H9 (cell line): ENCODE data around the gene KLK6. TPM values are rescaled to one million over a fixed set of nuclear protein-coding genes. Genes with fewer than 3 reads are reported as not detected.

ENCODE experiments used
- DNase-seq: peaks from one replicate; pipeline ENCODE4 v3.0.0-alpha.2; 2017
- H2AFZ ChIP-seq: one replicate; pipeline ENCODE4 v1.6.1; 2013; ENCODE audit warnings: mild to moderate bottlenecking, low read length, control low read depth, moderate library complexity
- H2AK5ac ChIP-seq: 2 replicates; pipeline ENCODE4 v1.6.1; 2013; ENCODE audit warnings: low read length, control low read depth, mixed read lengths; ENCODE audit not compliant: insufficient read length
- H2BK120ac ChIP-seq: one replicate; pipeline ENCODE4 v1.6.1; 2013; ENCODE audit warnings: low read depth, mild to moderate bottlenecking, low read length, control low read depth, inconsistent platforms; ENCODE audit not compliant: poor library complexity, severe bottlenecking
- H2BK12ac ChIP-seq: 2 replicates; pipeline ENCODE4 v1.6.1; 2013; ENCODE audit warnings: low read length, control low read depth, mixed read lengths, low read depth; ENCODE audit not compliant: insufficient read length
- H2BK15ac ChIP-seq: 2 replicates; pipeline ENCODE4 v1.6.1; 2013; ENCODE audit warnings: low read depth, low read length, control low read depth
- H2BK20ac ChIP-seq: one replicate; pipeline ENCODE4 v1.6.1; 2013; ENCODE audit warnings: low read depth, mild to moderate bottlenecking, low read length, control low read depth, inconsistent platforms; ENCODE audit not compliant: poor library complexity, severe bottlenecking
- H2BK5ac ChIP-seq: 2 replicates; pipeline ENCODE4 v1.6.1; 2013; ENCODE audit warnings: low read length, control low read depth, mixed read lengths; ENCODE audit not compliant: insufficient read length
- H3K14ac ChIP-seq: 2 replicates; pipeline ENCODE4 v1.6.1; 2013; ENCODE audit warnings: low read length, control low read depth; ENCODE audit not compliant: insufficient read depth
- H3K18ac ChIP-seq: 2 replicates; pipeline ENCODE4 v1.6.1; 2013; ENCODE audit warnings: low read depth, mild to moderate bottlenecking, mixed read lengths, low read length, control low read depth; ENCODE audit not compliant: insufficient read length
- H3K23ac ChIP-seq: 2 replicates; pipeline ENCODE4 v1.6.1; 2013; ENCODE audit warnings: low read length, control low read depth, mixed read lengths, low read depth; ENCODE audit not compliant: insufficient read length
- H3K23me2 ChIP-seq: 2 replicates; pipeline ENCODE4 v1.6.1; 2013; ENCODE audit warnings: low read depth, mild to moderate bottlenecking, mixed read lengths, low read length, control low read depth; ENCODE audit not compliant: insufficient read length, poor library complexity, severe bottlenecking
- H3K27ac ChIP-seq: 2 replicates; pipeline ENCODE4 v1.5.1; 2013; ENCODE audit warnings: low read length, control low read depth, mixed read lengths, low read depth; ENCODE audit not compliant: insufficient read length
- H3K27me3 ChIP-seq: 2 replicates; pipeline ENCODE4 v1.6.1; 2013; ENCODE audit warnings: low read length, control low read depth, inconsistent platforms; ENCODE audit not compliant: insufficient read depth
- H3K4ac ChIP-seq: 2 replicates; pipeline ENCODE4 v1.6.1; 2013; ENCODE audit warnings: low read depth, mild to moderate bottlenecking, control low read depth, inconsistent platforms, low read length, moderate library complexity
- H3K4me1 ChIP-seq: 2 replicates; pipeline ENCODE4 v1.6.1; 2013; ENCODE audit warnings: low read length, control low read depth, inconsistent platforms; ENCODE audit not compliant: insufficient read depth
- H3K4me2 ChIP-seq: 2 replicates; pipeline ENCODE4 v1.6.1; 2013; ENCODE audit warnings: low read length, control low read depth, mixed read lengths; ENCODE audit not compliant: insufficient read length, insufficient read depth
- H3K56ac ChIP-seq: 2 replicates; pipeline ENCODE4 v1.6.1; 2013; ENCODE audit warnings: low read depth, mild to moderate bottlenecking, mixed read lengths, low read length, control low read depth; ENCODE audit not compliant: insufficient read length
- H3K79me1 ChIP-seq: 2 replicates; pipeline ENCODE4 v1.6.1; 2013; ENCODE audit warnings: low read depth, mild to moderate bottlenecking, moderate library complexity, low read length, control low read depth, inconsistent platforms; ENCODE audit not compliant: insufficient read depth, poor library complexity, severe bottlenecking
- H3K79me2 ChIP-seq: 2 replicates; pipeline ENCODE4 v1.6.1; 2013; ENCODE audit warnings: low read length, control low read depth, inconsistent platforms; ENCODE audit not compliant: insufficient read depth
- H3K9ac ChIP-seq: 2 replicates; pipeline ENCODE4 v1.6.1; 2013; ENCODE audit warnings: low read length, control low read depth, mixed read lengths; ENCODE audit not compliant: insufficient read length; ENCODE audit errors: extremely low read depth
- H3K9me3 ChIP-seq: one replicate; pipeline ENCODE4 v1.6.1; 2013; ENCODE audit warnings: low read depth, low read length, inconsistent platforms; ENCODE audit not compliant: control insufficient read depth
- H3T11ph ChIP-seq: one replicate; pipeline ENCODE4 v1.6.1; 2013; ENCODE audit warnings: mild to moderate bottlenecking, low read length, control low read depth, inconsistent platforms
- H4K20me1 ChIP-seq: one replicate; pipeline ENCODE4 v1.6.1; 2013; ENCODE audit not compliant: control insufficient read depth, insufficient read length, insufficient read depth
- H4K5ac ChIP-seq: 2 replicates; pipeline ENCODE4 v1.6.1; 2013; ENCODE audit warnings: low read depth, mild to moderate bottlenecking, mixed read lengths, low read length, control low read depth; ENCODE audit not compliant: insufficient read length
- H4K8ac ChIP-seq: replicated peaks from 2 replicates; pipeline ENCODE4 v1.6.1; 2013; ENCODE audit warnings: low read length, control low read depth, mixed read lengths, low read depth; ENCODE audit not compliant: insufficient read length
- H4K91ac ChIP-seq: 2 replicates; pipeline ENCODE4 v1.6.1; 2013; ENCODE audit warnings: low read depth, mild to moderate bottlenecking, moderate library complexity, mixed read lengths, low read length, control low read depth; ENCODE audit not compliant: insufficient read length
- H3K27ac Mint-ChIP-seq, 3 experiments: 2 replicates in 2 of 3; 3 replicates in 1 of 3; pipeline ENCODE4 v1.8.0; 2020 to 2021; ENCODE audit warnings: mixed read lengths in 3 of 3, mild to moderate bottlenecking in 1 of 3, moderate library complexity in 1 of 3
- H3K27me3 Mint-ChIP-seq: 2 replicates; pipeline ENCODE4 v1.8.0; 2021; ENCODE audit warnings: low read depth, mild to moderate bottlenecking, moderate library complexity, mixed read lengths
- H3K36me3 Mint-ChIP-seq, 3 experiments: 2 replicates in 2 of 3; 3 replicates in 1 of 3; pipeline ENCODE4 v1.8.0; 2020 to 2021; ENCODE audit warnings: low read depth in 3 of 3, mixed read lengths in 3 of 3; ENCODE audit not compliant: insufficient read depth in 1 of 3
- H3K4me1 Mint-ChIP-seq, 2 experiments: 2 replicates each; pipeline ENCODE4 v1.8.0; 2020; ENCODE audit warnings: mixed read lengths in 2 of 2
- H3K4me3 Mint-ChIP-seq, 2 experiments: 2 replicates in 1 of 2; 3 replicates in 1 of 2; pipeline ENCODE4 v1.8.0; 2020 to 2021; ENCODE audit warnings: mild to moderate bottlenecking in 2 of 2, mixed read lengths in 2 of 2, moderate library complexity in 1 of 2
- H3K9me3 Mint-ChIP-seq, 2 experiments: 2 replicates in 1 of 2; 3 replicates in 1 of 2; pipeline ENCODE4 v1.8.0; 2020; ENCODE audit warnings: mild to moderate bottlenecking in 2 of 2, mixed read lengths in 2 of 2, moderate library complexity in 1 of 2
- WGBS: extraction: QIAGEN DNeasy Blood & Tissue Kit; methylation state at CpG from one replicate; pipeline ENCODE4 v1.1.7; 2013; ENCODE audit warnings: missing lambda C conversion rate, low lambda C conversion rate, mixed read lengths; ENCODE audit not compliant: insufficient read length; ENCODE audit errors: extremely low coverage; 5-methylcytosine and 5-hydroxymethylcytosine counted together
- total RNA-seq: library from RNA; stranded (reverse); gene quantifications from 2 replicates; pipeline ENCODE4 v1.2.1, GENCODE V29; 2021
- TF ChIP-seq, protein P1 (sequence below): fragments of 200-600 bp; sonication (generic); conservative IDR thresholded peaks from 3 replicates; pipeline ENCODE4 v1.8.0; 2021; ENCODE audit warnings: antibody characterized with exemption, mild to moderate bottlenecking

KLK6 gene
- total RNA-seq, 1 experiment from 2014 or later = 2.6 TPM

DNA sequence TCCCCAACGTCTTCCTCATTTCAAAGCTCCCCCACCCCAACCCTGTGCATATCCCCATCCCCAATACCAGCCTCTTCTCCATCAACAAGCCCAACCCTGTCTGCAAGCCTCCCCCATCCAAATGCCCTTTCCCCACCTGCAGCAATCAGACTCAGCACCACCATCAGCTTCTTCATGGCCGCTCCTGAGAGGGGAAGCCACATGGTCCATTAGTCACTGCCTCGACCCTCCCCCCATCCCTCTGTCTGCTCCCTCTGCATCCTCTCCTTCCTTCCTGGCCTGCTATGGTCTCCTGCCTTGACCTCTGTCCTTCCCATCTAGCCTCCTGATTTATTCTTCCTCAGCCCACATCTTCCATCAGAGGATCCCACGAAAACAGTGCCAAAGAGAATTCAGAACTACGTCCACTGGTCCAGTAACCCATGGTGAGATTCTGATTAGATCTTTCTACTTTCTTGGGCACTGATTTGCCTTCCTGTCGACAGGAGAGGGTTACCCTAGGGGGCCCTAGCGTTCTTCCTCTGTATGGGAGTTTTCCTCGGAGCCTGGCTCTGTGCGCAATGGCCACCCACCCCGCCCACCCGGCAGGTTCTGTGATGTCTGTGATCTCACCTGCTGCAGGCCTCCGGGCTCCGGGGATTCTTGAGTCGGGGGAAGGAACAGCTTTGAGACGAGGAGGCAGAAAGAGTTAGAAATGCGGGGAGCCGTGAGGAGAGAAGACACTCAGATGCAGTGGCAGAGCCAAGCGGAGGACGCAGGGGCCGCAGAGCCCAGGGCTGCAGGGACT, 1.3 kb downstream of the KLK6 start:
- no peak overlapping the region for H4K91ac ChIP-seq
- H3K4me3 Mint-ChIP-seq = no peak overlapping the region
- H2BK15ac ChIP-seq = no peak overlapping the region
- no peaks in the 10 kb centered on the region for H4K20me1 ChIP-seq
- no peak overlapping the region for H3K27ac Mint-ChIP-seq
- H2BK5ac ChIP-seq = no peak overlapping the region
- H3K4me1 Mint-ChIP-seq = peaks cover 12 to 35% of the 10 kb centered on the region in 2 experiments
- peak; percentile 44 for DNase-seq
- no peak overlapping the region for H3K4ac ChIP-seq
- TF ChIP-seq, protein P1, sequence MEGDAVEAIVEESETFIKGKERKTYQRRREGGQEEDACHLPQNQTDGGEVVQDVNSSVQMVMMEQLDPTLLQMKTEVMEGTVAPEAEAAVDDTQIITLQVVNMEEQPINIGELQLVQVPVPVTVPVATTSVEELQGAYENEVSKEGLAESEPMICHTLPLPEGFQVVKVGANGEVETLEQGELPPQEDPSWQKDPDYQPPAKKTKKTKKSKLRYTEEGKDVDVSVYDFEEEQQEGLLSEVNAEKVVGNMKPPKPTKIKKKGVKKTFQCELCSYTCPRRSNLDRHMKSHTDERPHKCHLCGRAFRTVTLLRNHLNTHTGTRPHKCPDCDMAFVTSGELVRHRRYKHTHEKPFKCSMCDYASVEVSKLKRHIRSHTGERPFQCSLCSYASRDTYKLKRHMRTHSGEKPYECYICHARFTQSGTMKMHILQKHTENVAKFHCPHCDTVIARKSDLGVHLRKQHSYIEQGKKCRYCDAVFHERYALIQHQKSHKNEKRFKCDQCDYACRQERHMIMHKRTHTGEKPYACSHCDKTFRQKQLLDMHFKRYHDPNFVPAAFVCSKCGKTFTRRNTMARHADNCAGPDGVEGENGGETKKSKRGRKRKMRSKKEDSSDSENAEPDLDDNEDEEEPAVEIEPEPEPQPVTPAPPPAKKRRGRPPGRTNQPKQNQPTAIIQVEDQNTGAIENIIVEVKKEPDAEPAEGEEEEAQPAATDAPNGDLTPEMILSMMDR = no peak
- H3K14ac ChIP-seq = no peak overlapping the region
- no peak overlapping the region for H3K23ac ChIP-seq
- H4K8ac ChIP-seq = no peak overlapping the region
- no peak overlapping the region for H2BK20ac ChIP-seq
- H3K27me3 ChIP-seq = no peaks in the 10 kb centered on the region
- no peak overlapping the region for H3K4me2 ChIP-seq
- no peaks in the 10 kb centered on the region for H3K9me3 ChIP-seq
- H2AK5ac ChIP-seq = no peak overlapping the region
- H3T11ph ChIP-seq = no peak overlapping the region
- no peak overlapping the region for H3K56ac ChIP-seq
- H3K4me1 ChIP-seq = peaks cover 3% of the 10 kb centered on the region; the same call in 1 of the 2 replicates
- H3K27me3 Mint-ChIP-seq = peaks cover 24% of the 10 kb centered on the region
- H3K79me1 ChIP-seq = no peaks in the 10 kb centered on the region
- no peak overlapping the region for H2BK120ac ChIP-seq
- H3K9ac ChIP-seq = no peak overlapping the region
- no peaks in the 10 kb centered on the region for H3K9me3 Mint-ChIP-seq
- 100% methylated on average over 1 of the region's 20 CpGs for WGBS
- no peak overlapping the region for H3K18ac ChIP-seq
- H2AFZ ChIP-seq = no peak overlapping the region
- H2BK12ac ChIP-seq = no peak overlapping the region
- no peak overlapping the region for H4K5ac ChIP-seq
- H3K27ac ChIP-seq = no peak overlapping the region
- no peaks in the 10 kb centered on the region for H3K23me2 ChIP-seq
- no peaks in the 10 kb centered on the region for H3K79me2 ChIP-seq
- no peaks in the 10 kb centered on the region for H3K36me3 Mint-ChIP-seq
